ENCODE measurements around the gene CAPZA1.

The CAPZA1 gene

DNA sequence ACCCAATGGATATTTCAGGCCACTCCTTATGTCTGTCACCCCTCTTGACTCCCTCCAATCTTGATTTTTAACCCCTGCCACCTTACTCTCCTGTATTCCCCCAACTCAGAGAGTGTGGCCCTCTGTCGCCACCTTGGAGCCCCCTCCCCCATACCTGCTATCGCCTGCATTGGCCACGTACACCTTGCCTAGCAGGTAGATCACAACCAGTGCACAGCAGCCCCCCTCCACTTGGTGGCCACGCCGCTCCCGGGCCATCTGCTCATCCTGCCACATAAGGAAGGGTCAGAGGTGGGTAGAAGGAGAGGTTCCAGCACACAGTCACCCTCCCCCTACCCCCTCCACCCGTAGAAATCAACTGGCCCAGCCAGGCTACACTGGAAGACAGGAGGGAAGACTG is 92.6 kb downstream of the CAPZA1 start:
- H3K36me3 ChIP-seq (ENCODE audit: control insufficient read depth in 1 of 2, insufficient read depth in 2 of 2, low read length in 2 of 2), result no peaks in the 10 kb centered on the region
- no peaks in the 10 kb centered on the region for H3K27me3 ChIP-seq (ENCODE audit: control insufficient read depth in 1 of 2, insufficient read depth in 2 of 2, low read length in 2 of 2)

GRCh38 chr1:112712701-112713128 is 93.1 kb downstream of the CAPZA1 start:
- H3K9me3 ChIP-seq (ENCODE audit: control insufficient read depth in 1 of 2, low read length in 2 of 2), result no peaks in the 10 kb centered on the region
- H3K4me1 ChIP-seq (ENCODE audit: control insufficient read depth in 1 of 2, insufficient read depth in 2 of 2, low read length in 2 of 2), result peaks cover 19 to 23% of the 10 kb centered on the region in 2 donors
- no peak overlapping the region for H3K9ac ChIP-seq (ENCODE audit: low read depth in 1 of 2, low read length in 2 of 2)
- H3K27ac ChIP-seq (ENCODE audit: low read depth, low read length), result no peak overlapping the region
- H3K4me3 ChIP-seq (ENCODE audit: low read depth in 1 of 2, low read length in 2 of 2), result no peak overlapping the region
- no peaks in the 10 kb centered on the region for H3K27me3 ChIP-seq (ENCODE audit: control insufficient read depth in 1 of 2, insufficient read depth in 2 of 2, low read length in 2 of 2)
- no peaks in the 10 kb centered on the region for H3K36me3 ChIP-seq (ENCODE audit: control insufficient read depth in 1 of 2, insufficient read depth in 2 of 2, low read length in 2 of 2)

More for the DNA sequence above, 92.6 kb downstream of the CAPZA1 start:
- no peak overlapping the region for H3K4me3 ChIP-seq (ENCODE audit: low read depth in 1 of 2, low read length in 2 of 2)
- H3K9ac ChIP-seq (ENCODE audit: low read depth in 1 of 2, low read length in 2 of 2), result no peak overlapping the region
- H3K9me3 ChIP-seq (ENCODE audit: control insufficient read depth in 1 of 2, low read length in 2 of 2), result no peaks in the 10 kb centered on the region
- H3K4me1 ChIP-seq (ENCODE audit: control insufficient read depth in 1 of 2, insufficient read depth in 2 of 2, low read length in 2 of 2), result peaks cover 23 to 27% of the 10 kb centered on the region in 2 donors
- no peak overlapping the region for H3K27ac ChIP-seq (ENCODE audit: low read depth, low read length)

GRCh38 chr1:112713466-112714312 is 94.1 kb downstream of the CAPZA1 start:
- Histone ChIP-seq H3K4me1 (ENCODE audit: control insufficient read depth in 1 of 2, insufficient read depth in 2 of 2, low read length in 2 of 2) (peaks cover 18 to 21% of the 10 kb centered on the region in 2 donors), H3K36me3 (ENCODE audit: control insufficient read depth in 1 of 2, insufficient read depth in 2 of 2, low read length in 2 of 2) (no peaks in the 10 kb centered on the region), H3K9ac (ENCODE audit: low read depth in 1 of 2, low read length in 2 of 2) (peak overlapping the region in 1 of 2 donors; percentile 44), H3K27me3 (ENCODE audit: control insufficient read depth in 1 of 2, insufficient read depth in 2 of 2, low read length in 2 of 2) (peaks cover 0 to 2% of the 10 kb centered on the region in 2 donors), H3K9me3 (ENCODE audit: control insufficient read depth in 1 of 2, low read length in 2 of 2) (no peaks in the 10 kb centered on the region), H3K4me3 (ENCODE audit: low read depth in 1 of 2, low read length in 2 of 2) (peak overlapping the region; percentile 74 to 77), H3K27ac (ENCODE audit: low read depth, low read length) (no peak overlapping the region)

DNA sequence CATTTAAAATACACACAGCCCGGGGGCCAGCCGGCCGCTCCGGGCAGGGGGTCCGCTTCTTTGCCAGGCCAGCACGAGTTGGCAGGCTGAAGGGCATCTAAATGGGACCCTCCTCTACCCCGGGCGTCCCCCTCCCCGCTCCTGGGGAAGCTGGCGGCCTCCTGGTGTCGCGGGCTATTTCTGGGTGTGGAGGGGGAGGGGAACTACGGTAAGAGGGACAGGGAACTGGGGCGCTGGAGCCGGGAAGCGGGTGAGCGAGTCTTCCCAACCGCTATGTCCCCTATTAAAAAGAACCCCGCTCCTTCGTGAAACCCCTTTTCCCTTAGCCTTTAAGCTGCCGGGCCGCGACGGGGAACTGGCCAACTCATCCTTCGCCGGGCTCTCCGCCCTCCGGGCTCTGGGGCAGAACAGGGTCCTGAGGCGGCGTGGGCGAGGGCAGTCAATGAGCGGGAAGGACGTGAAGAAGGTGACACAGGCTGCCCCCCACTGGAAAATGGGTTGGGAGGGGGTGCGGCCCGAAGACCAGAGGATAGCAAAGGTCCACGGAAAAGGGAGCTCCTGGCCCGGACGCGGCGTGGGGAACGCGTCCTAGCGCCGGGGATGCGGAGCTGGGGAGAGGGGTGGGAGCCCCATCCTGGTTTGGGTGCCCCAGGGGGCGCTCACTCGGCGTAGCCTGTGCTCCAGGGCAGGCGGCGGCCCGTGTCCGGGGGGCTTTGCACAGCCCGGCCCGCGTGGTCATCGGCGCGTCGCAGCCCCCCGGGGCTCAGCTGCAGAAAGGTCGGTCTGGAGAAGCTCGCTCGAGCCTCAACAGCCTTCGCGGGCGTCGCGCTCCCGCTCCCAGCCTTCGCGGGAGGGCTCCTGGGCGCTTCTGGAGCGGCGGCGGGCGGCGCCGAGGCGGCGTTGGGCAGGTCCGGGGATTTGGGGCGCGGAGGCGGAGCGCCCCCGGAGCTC is 95.0 kb downstream of the CAPZA1 start:
- H3K4me3 ChIP-seq (ENCODE audit: low read depth in 1 of 2, low read length in 2 of 2), result peak overlapping the region; percentile 74 to 77
- H3K36me3 ChIP-seq (ENCODE audit: control insufficient read depth in 1 of 2, insufficient read depth in 2 of 2, low read length in 2 of 2), result no peaks in the 10 kb centered on the region
- H3K4me1 ChIP-seq (ENCODE audit: control insufficient read depth in 1 of 2, insufficient read depth in 2 of 2, low read length in 2 of 2), result peaks cover 18 to 21% of the 10 kb centered on the region in 2 donors
- no peak overlapping the region for H3K27ac ChIP-seq (ENCODE audit: low read depth, low read length)
- peak overlapping the region; percentile 44 to 63 for H3K9ac ChIP-seq (ENCODE audit: low read depth in 1 of 2, low read length in 2 of 2)
- H3K27me3 ChIP-seq (ENCODE audit: control insufficient read depth in 1 of 2, insufficient read depth in 2 of 2, low read length in 2 of 2), result peaks cover 2 to 6% of the 10 kb centered on the region in 2 donors
- H3K9me3 ChIP-seq (ENCODE audit: control insufficient read depth in 1 of 2, low read length in 2 of 2), result no peaks in the 10 kb centered on the region

- Histone ChIP-seq H3K27me3 (ENCODE audit: control insufficient read depth in 1 of 2, insufficient read depth in 2 of 2, low read length in 2 of 2) (peaks cover 6 to 14% of the 10 kb centered on the region in 2 donors), H3K4me1 (ENCODE audit: control insufficient read depth in 1 of 2, insufficient read depth in 2 of 2, low read length in 2 of 2) (peaks cover 18 to 21% of the 10 kb centered on the region in 2 donors), H3K9me3 (ENCODE audit: control insufficient read depth in 1 of 2, low read length in 2 of 2) (no peaks in the 10 kb centered on the region), H3K27ac (ENCODE audit: low read depth, low read length) (peak within 1 kb of the TSS; percentile 22), H3K36me3 (ENCODE audit: control insufficient read depth in 1 of 2, insufficient read depth in 2 of 2, low read length in 2 of 2) (no peaks in the 10 kb centered on the region), H3K4me3 (ENCODE audit: low read depth in 1 of 2, low read length in 2 of 2) (peak within 1 kb of the TSS; percentile 77 to 79), H3K9ac (ENCODE audit: low read depth in 1 of 2, low read length in 2 of 2) (peak within 1 kb of the TSS; percentile 59 to 82)
These were observed 95.8 kb downstream of the CAPZA1 start, which contains the start of gene PPM1J for GRCh38 chr1:112715264-112716053. TSS of gene PPM1J (minus strand) at chr1:112715332. CDS start at chr1:112715301, 31 bp downstream.

DNA sequence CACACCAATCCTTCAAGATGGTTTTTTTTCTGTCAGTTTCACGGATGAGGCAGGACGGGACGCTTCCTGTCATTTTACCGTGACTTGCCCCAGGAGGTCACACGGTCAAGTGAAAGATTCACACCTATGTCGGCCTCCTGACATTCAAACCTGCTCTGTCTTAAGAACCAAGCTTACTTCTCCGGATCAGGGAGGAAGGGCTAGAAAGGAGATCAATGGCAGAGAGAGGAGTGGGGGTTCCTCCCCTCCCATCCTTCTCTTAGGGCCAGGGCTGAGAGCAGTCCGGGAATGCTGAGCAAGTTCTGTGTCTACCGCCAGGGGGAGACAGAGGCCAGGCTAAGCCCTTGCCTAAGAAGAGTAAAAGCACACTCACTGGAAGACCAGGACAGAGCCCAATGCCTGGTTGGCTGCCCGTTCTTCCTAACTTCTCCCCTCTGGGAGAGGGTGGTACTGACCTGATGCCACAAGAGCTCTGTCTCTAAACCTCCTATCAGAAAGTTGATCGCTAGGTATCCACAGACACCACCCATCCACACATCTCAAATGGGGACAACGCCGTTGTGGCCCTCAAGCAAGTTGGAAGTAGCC is 96.6 kb downstream of the CAPZA1 start:
- Histone ChIP-seq H3K27ac (ENCODE audit: low read depth, low read length) (no peak overlapping the region), H3K4me1 (ENCODE audit: control insufficient read depth in 1 of 2, insufficient read depth in 2 of 2, low read length in 2 of 2) (peaks cover 18 to 21% of the 10 kb centered on the region in 2 donors), H3K9ac (ENCODE audit: low read depth in 1 of 2, low read length in 2 of 2) (peak overlapping the region; percentile 59 to 82), H3K27me3 (ENCODE audit: control insufficient read depth in 1 of 2, insufficient read depth in 2 of 2, low read length in 2 of 2) (peaks cover 6 to 14% of the 10 kb centered on the region in 2 donors), H3K4me3 (ENCODE audit: low read depth in 1 of 2, low read length in 2 of 2) (peak overlapping the region; percentile 77 to 79), H3K9me3 (ENCODE audit: control insufficient read depth in 1 of 2, low read length in 2 of 2) (no peaks in the 10 kb centered on the region), H3K36me3 (ENCODE audit: control insufficient read depth in 1 of 2, insufficient read depth in 2 of 2, low read length in 2 of 2) (no peaks in the 10 kb centered on the region)

- H3K9me3 ChIP-seq (ENCODE audit: control insufficient read depth in 1 of 2, low read length in 2 of 2), result no peaks in the 10 kb centered on the region
- peaks cover 19 to 21% of the 10 kb centered on the region in 2 donors for H3K4me1 ChIP-seq (ENCODE audit: control insufficient read depth in 1 of 2, insufficient read depth in 2 of 2, low read length in 2 of 2)
- H3K9ac ChIP-seq (ENCODE audit: low read depth in 1 of 2, low read length in 2 of 2), result no peak overlapping the region
- no peak overlapping the region for H3K27ac ChIP-seq (ENCODE audit: low read depth, low read length)
- peaks cover 9 to 14% of the 10 kb centered on the region in 2 donors for H3K27me3 ChIP-seq (ENCODE audit: control insufficient read depth in 1 of 2, insufficient read depth in 2 of 2, low read length in 2 of 2)
- H3K4me3 ChIP-seq (ENCODE audit: low read depth in 1 of 2, low read length in 2 of 2), result no peak overlapping the region
- H3K36me3 ChIP-seq (ENCODE audit: control insufficient read depth in 1 of 2, insufficient read depth in 2 of 2, low read length in 2 of 2), result no peaks in the 10 kb centered on the region
These were observed 97.7 kb downstream of the CAPZA1 start for GRCh38 chr1:112717263-112717873.

DNA sequence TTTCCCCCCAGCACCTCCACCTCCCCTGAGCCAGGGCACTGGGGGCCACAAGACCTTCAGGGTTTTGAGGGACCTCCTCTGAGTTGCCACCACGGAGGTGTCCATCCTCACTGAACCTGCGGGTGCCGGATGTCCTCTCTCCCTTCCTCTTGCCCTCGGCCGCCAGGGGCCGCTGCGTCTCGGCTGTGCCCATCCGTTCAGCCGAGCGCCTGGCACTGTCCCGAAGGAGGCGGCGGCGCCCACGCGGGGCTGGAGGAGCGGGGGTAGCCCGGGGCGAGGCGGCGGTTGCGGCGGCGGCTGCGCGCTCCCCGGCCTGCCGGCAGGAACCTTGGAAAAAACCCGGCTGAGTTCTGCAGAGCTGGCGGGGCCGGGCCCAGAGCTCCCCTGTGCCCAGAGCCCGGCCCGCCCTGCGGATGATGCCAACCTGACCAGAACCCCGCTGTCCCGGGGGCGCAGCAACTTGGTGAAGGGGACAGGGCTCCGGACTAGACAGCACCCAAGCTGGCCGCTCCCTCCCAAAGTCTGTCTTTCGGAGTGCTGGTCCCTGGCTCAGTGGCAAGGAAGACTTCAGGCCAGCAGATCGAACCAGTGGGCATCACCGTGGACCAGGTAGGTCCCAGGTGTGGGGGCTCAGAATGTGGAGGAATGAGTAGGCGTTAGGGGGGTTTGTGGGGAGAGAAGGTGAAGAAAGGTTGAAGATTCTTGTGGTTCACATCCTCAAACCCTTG is 99.2 kb downstream of the CAPZA1 start:
- peaks cover 9 to 21% of the 10 kb centered on the region in 2 donors for H3K27me3 ChIP-seq (ENCODE audit: control insufficient read depth in 1 of 2, insufficient read depth in 2 of 2, low read length in 2 of 2)
- H3K4me3 ChIP-seq (ENCODE audit: low read depth in 1 of 2, low read length in 2 of 2), result peak overlapping the region in 1 of 2 donors; percentile 2
- no peaks in the 10 kb centered on the region for H3K36me3 ChIP-seq (ENCODE audit: control insufficient read depth in 1 of 2, insufficient read depth in 2 of 2, low read length in 2 of 2)
- peaks cover 22 to 27% of the 10 kb centered on the region in 2 donors for H3K4me1 ChIP-seq (ENCODE audit: control insufficient read depth in 1 of 2, insufficient read depth in 2 of 2, low read length in 2 of 2)
- H3K9ac ChIP-seq (ENCODE audit: low read depth in 1 of 2, low read length in 2 of 2), result no peak overlapping the region
- no peaks in the 10 kb centered on the region for H3K9me3 ChIP-seq (ENCODE audit: control insufficient read depth in 1 of 2, low read length in 2 of 2)
- H3K27ac ChIP-seq (ENCODE audit: low read depth, low read length), result no peak overlapping the region
